Osteocyte (in vitro differentiated cells): ENCODE measurements around the gene MELTF. TPM values are rescaled to one million over a fixed set of nuclear protein-coding genes. Genes with fewer than 3 reads are reported as not detected.

ENCODE experiments used
- DNase-seq: peaks from one replicate; pipeline ENCODE4 v3.0.0; 2021; ENCODE audit warnings: mixed read lengths; ENCODE audit not compliant: unreplicated experiment; ENCODE audit errors: extremely low spot score
- H3K27ac Mint-ChIP-seq: one replicate; pipeline ENCODE4 v1.8.0; 2021; ENCODE audit warnings: mild to moderate bottlenecking, mixed read lengths; ENCODE audit not compliant: unreplicated experiment
- H3K27me3 Mint-ChIP-seq: one replicate; pipeline ENCODE4 v1.8.0; 2021; ENCODE audit warnings: mixed read lengths; ENCODE audit not compliant: unreplicated experiment
- H3K36me3 Mint-ChIP-seq: one replicate; pipeline ENCODE4 v1.8.0; 2021; ENCODE audit warnings: mixed read lengths; ENCODE audit not compliant: unreplicated experiment
- H3K4me1 Mint-ChIP-seq: one replicate; pipeline ENCODE4 v1.8.0; 2021; ENCODE audit warnings: mixed read lengths; ENCODE audit not compliant: unreplicated experiment
- H3K4me3 Mint-ChIP-seq: one replicate; pipeline ENCODE4 v1.8.0; 2021; ENCODE audit warnings: mild to moderate bottlenecking, moderate library complexity, mixed read lengths; ENCODE audit not compliant: unreplicated experiment
- H3K9me3 Mint-ChIP-seq: one replicate; pipeline ENCODE4 v1.8.0; 2021; ENCODE audit warnings: mixed read lengths; ENCODE audit not compliant: unreplicated experiment
- CTCF ChIP-seq: fragments of 200-600 bp; sonication (generic); IDR thresholded peaks from 2 replicates; pipeline ENCODE4 v1.5.0; 2021; ENCODE audit warnings: antibody characterized with exemption, mild to moderate bottlenecking, moderate library complexity
- total RNA-seq: library from RNA; stranded (reverse); gene quantifications from 2 replicates; pipeline ENCODE4 v1.2.1, GENCODE V29; 2021

The MELTF gene
- total RNA-seq, 1 donor from 2014 or later: 1.4 TPM

- no peak overlapping the region for H3K4me3 Mint-ChIP-seq
- no peak for TF ChIP-seq CTCF
- H3K4me1 Mint-ChIP-seq: no peaks in the 10 kb centered on the region
- no peaks in the 10 kb centered on the region for H3K27me3 Mint-ChIP-seq
- no peaks in the 10 kb centered on the region for H3K9me3 Mint-ChIP-seq
- no peaks in the 10 kb centered on the region for H3K36me3 Mint-ChIP-seq
- no peak overlapping the region for H3K27ac Mint-ChIP-seq
- no peak for DNase-seq
Measured at GRCh38 chr3:196995027-196995426, 34.6 kb downstream of the MELTF start.

GRCh38 chr3:196994056-196994455, 35.6 kb downstream of the MELTF start:
- no peak for DNase-seq
- no peaks in the 10 kb centered on the region for H3K9me3 Mint-ChIP-seq
- no peaks in the 10 kb centered on the region for H3K4me1 Mint-ChIP-seq
- H3K36me3 Mint-ChIP-seq: no peaks in the 10 kb centered on the region
- H3K4me3 Mint-ChIP-seq: no peak overlapping the region
- no peaks in the 10 kb centered on the region for H3K27me3 Mint-ChIP-seq
- no peak for TF ChIP-seq CTCF
- no peak overlapping the region for H3K27ac Mint-ChIP-seq

- Mint-ChIP-seq H3K36me3 (no peaks in the 10 kb centered on the region), H3K4me3 (no peak overlapping the region), H3K27ac (no peak overlapping the region), H3K9me3 (no peaks in the 10 kb centered on the region), H3K27me3 (peaks cover 3% of the 10 kb centered on the region), H3K4me1 (no peaks in the 10 kb centered on the region)
- DNase-seq: no peak
- no peak for TF ChIP-seq CTCF
Measured at GRCh38 chr3:196992461-196993065, 37.1 kb downstream of the MELTF start.

- Mint-ChIP-seq H3K36me3 (no peaks in the 10 kb centered on the region), H3K27ac (no peak overlapping the region), H3K4me3 (no peak overlapping the region), H3K4me1 (no peaks in the 10 kb centered on the region), H3K9me3 (no peaks in the 10 kb centered on the region), H3K27me3 (peaks cover 6% of the 10 kb centered on the region)
- TF ChIP-seq CTCF: no peak
- no peak for DNase-seq
Measured at GRCh38 chr3:196991581-196992460, 37.8 kb downstream of the MELTF start.

- no peak overlapping the region for H3K4me3 Mint-ChIP-seq
- no peak overlapping the region for H3K27ac Mint-ChIP-seq
- H3K36me3 Mint-ChIP-seq: no peaks in the 10 kb centered on the region
- DNase-seq: no peak
- no peak for TF ChIP-seq CTCF
- peaks cover 15% of the 10 kb centered on the region for H3K27me3 Mint-ChIP-seq
- no peaks in the 10 kb centered on the region for H3K4me1 Mint-ChIP-seq
- no peaks in the 10 kb centered on the region for H3K9me3 Mint-ChIP-seq
Measured at GRCh38 chr3:196990601-196991007, 39.0 kb downstream of the MELTF start.
